ENCODE measurements around the gene IGF1R.

The IGF1R gene

GRCh38 chr15:98930576-98930975 lies 282.2 kb downstream of the IGF1R start:
- in situ Hi-C loops (cut with HindIII; ENCODE audit: low sequenced_read_pairs) = no loop called here

GRCh38 chr15:98931004-98931403 lies 282.7 kb downstream of the IGF1R start:
- in situ Hi-C loops (cut with HindIII; ENCODE audit: low sequenced_read_pairs) = no loop called here

- in situ Hi-C loops (cut with HindIII; ENCODE audit: low sequenced_read_pairs) = no loop called here
These were observed 285.1 kb downstream of the IGF1R start for GRCh38 chr15:98933406-98933805.

- in situ Hi-C loops (cut with HindIII; ENCODE audit: low sequenced_read_pairs) = no loop called here
These were observed 287.4 kb downstream of the IGF1R start for GRCh38 chr15:98935736-98936135.

DNA sequence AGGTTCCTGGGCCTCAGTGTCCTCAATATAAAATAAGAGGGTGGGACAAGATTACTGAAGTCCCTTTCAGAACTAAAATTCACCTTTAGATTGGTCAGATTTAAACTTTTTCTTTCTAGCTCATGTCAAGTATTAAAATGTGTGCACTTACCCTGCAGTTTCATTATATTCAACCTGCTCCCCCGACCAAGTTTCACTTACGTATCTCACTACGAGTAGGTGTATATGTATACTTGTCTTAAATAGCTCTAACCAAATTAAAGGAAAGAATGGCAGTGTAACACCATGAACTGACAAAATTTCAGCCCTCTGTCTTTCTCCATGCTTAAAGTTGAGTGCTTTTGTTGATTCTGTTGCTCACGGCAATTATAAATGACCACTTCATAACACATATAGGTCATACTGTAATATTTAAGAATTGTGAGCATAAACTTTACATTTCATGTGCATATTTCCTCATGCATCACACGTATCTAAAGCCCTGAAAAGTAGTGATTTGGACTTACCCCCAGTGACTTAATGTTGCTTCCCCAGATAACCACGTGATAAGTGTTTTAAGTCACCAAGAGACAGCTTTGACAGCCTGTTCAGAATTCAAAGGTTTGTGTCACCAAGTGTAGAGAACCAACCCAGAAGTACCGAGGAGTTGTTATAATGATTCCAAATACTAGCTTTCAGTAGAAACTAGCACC lies 289.2 kb downstream of the IGF1R start:
- in situ Hi-C loops (cut with HindIII; ENCODE audit: low sequenced_read_pairs) = no loop called here

DNA sequence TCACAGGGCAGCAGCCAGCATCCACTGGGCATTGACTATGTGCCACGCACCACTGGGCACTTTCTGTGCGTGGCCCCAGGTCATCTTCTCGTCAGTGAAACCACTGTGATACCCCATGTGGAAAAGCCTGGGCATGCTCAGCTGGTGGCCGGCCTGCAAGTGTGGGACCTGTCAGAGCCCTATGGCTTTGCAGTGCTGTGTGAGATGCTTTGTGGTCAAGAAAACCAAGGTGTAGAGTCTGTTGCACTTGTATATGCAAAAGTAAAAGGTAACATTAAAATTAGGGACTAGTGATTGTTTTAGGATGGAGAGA lies 289.7 kb downstream of the IGF1R start:
- in situ Hi-C loops (cut with HindIII; ENCODE audit: low sequenced_read_pairs) = no loop called here

- in situ Hi-C loops (cut with HindIII; ENCODE audit: low sequenced_read_pairs) = no loop called here
These were observed 290.5 kb downstream of the IGF1R start for GRCh38 chr15:98938799-98939198.

DNA sequence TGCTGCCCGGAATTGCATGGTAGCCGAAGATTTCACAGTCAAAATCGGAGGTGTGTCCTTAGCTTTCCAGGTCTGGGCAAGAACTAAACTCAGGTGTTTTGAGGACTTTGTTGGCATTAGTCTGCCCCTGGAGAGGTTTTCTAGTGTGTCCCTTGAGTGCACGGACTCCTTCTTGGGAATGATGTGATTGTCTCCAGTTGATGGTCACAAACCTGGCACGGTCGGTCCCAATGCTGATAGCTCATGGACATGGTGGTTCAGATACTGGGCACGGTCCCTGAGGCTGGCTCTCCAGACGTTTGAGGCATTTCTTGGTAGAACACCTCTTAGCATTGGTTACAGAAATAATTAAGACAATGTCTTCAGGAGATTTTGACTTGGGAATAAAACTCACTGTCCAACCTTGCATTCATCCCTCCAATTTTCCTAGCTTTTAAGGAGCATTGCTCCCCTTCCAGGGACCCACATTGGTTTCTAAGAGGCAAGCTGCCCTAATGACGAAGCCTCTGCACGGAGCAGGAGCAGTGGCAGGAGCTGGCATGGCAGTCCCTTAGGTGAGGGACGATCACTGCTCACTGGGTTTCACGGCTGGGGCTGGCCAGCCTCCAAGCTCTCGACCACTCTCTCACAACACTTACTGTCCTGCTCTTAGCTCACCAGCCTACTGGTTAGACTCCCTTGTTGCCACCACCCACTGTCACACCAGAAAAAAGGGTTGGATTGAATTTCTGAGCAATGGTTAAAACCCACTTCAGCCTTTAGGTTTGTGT lies 291.2 kb downstream of the IGF1R start:
- in situ Hi-C loops (cut with HindIII; ENCODE audit: low sequenced_read_pairs) = no loop called here

DNA sequence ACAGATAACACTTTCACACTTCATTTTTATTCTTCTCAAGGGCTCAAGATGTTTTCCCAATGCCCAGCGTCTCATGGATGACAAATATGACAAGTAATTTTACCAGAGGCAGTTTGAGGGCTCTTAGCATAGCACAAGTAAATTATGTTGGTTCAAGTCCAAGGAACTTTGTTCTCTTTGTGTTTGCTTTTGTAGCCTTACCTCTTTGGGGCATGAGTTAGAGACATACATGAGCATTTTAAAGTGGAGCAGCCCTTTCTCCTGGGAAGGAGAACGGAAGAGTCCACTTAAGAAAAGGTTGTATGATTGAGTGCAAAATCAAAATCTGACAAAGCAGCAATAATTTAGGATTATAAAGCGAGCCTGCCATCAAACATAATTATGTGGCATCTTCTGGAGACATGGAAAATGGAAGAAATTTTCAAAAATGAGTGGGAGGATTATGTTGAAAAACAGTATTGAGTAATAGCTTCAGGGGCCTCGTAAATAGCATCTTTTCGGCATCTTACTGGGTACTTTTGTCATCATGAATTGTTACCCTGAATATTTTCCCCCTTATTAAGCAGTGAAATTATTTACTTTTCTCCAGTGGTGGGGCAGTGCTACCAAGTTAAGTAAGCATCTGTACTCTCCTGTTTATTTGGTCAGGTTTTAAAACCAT lies 293.4 kb downstream of the IGF1R start:
- in situ Hi-C loops (cut with HindIII; ENCODE audit: low sequenced_read_pairs) = no loop called here

- in situ Hi-C loops (cut with HindIII; ENCODE audit: low sequenced_read_pairs) = no loop called here
These were observed 294.1 kb downstream of the IGF1R start for GRCh38 chr15:98942431-98942830.

DNA sequence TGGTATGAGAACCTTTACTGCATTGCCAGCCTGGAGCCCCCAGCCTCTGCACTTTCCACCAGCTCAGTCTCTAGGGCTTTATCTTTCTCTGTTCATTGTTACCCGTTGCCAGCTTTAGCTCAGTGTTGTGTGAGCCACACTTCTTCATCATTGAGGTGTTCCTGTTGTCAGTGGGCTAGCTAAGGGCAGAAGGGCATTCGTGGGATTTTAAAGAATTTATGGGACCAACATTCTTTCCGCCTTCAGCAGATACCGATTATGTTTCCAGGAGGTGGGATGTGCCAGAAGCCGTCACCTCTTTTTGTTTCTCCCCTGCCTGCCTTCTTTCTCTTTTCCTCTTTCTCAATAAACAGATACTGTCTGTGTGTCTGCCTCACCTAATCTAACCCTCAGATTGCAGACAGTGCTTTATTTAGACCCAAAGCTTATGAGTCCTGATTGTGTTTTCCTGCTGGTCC lies 294.7 kb downstream of the IGF1R start:
- in situ Hi-C loops (cut with HindIII; ENCODE audit: low sequenced_read_pairs) = no loop called here

GRCh38 chr15:98943601-98944151 lies 295.3 kb downstream of the IGF1R start:
- in situ Hi-C loops (cut with HindIII; ENCODE audit: low sequenced_read_pairs) = no loop called here

DNA sequence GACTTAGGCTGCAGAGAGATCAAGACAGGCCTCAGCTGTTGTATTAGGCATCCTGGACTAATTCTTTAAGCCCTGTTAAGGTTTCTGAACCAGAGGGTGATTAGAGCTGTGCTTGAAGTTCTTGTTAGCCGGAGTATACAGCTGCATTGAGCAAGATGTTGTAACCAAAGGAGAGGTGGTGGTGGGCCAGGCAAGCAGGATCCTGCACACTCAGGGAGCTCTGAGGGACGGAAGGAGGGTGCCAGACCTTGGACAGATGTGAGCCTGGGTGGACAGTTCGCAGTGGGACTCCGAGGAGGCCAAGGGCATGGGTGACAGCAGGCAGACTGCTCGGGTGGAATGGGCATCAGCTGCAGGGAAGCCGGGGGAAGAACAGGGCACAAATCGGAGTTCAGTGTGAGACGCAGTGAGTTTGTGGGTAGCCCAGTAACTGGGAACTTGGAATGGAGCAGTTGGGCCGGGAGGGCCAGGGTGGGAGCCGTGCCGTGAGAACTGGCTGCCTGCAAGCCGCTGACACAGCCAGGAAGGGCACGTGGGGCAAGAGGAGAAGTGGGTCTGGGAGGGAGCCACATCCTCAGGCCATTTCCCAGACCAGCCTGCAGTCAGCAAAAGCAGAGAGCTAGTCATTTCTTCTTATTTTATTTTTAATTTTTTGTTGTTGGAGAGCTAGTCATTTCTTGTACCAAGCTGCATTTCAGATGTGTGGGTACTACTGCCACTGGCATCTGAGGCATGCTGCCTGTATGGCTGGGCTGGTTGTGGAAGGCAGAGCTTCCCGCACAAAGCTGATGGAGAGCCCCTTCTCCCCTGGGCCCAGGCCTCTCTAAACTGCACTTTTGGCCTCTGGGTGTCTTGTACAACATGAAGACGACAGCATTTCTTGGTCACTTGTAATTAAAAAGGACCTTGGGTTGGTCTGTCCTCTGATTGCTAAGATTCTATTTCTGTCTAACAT lies 298.2 kb downstream of the IGF1R start:
- in situ Hi-C loops (cut with HindIII; ENCODE audit: low sequenced_read_pairs) = no loop called here

DNA sequence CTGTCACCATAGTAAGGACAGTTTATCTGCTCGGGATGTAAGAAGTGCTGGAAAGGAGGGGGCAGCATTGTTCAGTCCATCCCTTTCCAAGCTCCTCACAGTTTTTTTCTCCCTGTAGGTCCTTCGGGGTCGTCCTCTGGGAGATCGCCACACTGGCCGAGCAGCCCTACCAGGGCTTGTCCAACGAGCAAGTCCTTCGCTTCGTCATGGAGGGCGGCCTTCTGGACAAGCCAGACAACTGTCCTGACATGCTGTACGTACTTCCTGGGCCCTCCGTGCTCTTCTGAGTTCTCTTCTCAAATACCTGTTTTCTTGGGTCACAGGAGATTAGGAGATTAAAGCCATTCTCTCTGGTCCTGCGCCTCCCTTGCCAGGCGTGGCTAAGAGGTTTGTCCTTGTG lies 300.1 kb downstream of the IGF1R start:
- in situ Hi-C loops (cut with HindIII; ENCODE audit: low sequenced_read_pairs) = no loop called here

DNA sequence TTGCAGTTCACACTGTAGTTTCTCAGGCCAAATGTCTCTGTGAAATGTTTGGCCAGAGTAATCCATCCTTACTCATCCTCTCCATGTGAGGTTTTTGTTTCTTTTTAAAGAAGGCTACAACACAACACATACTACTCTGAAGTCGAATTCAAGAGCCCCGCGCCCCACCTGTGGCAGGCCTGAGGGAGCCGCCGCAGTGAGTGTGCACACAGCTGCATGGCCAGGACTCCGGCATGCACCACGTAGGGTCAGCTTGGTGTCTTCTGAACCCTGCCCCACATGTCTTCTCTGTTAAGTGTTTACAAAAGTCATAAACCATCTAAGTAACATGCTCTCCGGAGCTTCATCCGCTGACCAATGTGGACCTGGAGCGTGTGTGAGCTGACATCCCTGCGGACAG lies 300.6 kb downstream of the IGF1R start:
- in situ Hi-C loops (cut with HindIII; ENCODE audit: low sequenced_read_pairs) = no loop called here

GRCh38 chr15:98949624-98950023 lies 301.3 kb downstream of the IGF1R start:
- in situ Hi-C loops (cut with HindIII; ENCODE audit: low sequenced_read_pairs) = no loop called here

- in situ Hi-C loops (cut with HindIII; ENCODE audit: low sequenced_read_pairs) = no loop called here
These were observed 301.9 kb downstream of the IGF1R start for GRCh38 chr15:98950248-98950647.

- in situ Hi-C loops (cut with HindIII; ENCODE audit: low sequenced_read_pairs) = no loop called here
These were observed 302.7 kb downstream of the IGF1R start for GRCh38 chr15:98951004-98951403.

- in situ Hi-C loops (cut with HindIII; ENCODE audit: low sequenced_read_pairs) = no loop called here
These were observed 303.4 kb downstream of the IGF1R start for GRCh38 chr15:98951493-98952320.

DNA sequence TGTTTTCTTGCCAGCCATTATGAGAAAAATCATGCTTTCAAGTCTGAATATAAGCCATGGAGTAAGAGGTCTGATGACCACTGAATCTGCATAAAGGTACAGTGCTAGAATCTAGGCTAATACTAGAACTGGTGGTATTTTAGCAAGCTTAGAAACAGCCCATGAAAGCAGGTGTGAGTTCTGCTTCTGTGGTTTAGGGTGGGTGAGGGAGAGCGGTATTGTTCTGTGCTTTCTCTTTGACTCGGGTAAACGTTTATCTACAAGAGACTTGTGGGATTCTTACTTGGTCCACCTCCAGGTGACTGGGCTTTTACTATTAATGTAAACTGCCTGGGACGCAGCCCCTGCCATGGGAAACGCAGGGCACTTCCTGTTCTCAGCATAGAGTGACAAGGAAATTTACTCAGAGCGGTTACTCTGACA lies 304.1 kb downstream of the IGF1R start:
- in situ Hi-C loops (cut with HindIII; ENCODE audit: low sequenced_read_pairs) = no loop called here
